NK-92 (cell line): ENCODE measurements around the gene CPB1.

Source experiments
- DNase-seq: peaks from one replicate; lab custom pipeline; 2025; ENCODE audit not compliant: unreplicated experiment; lab: John Stamatoyannopoulos, UW

Gene CPB1

GRCh38 chr3:148881286-148881685 is 53.7 kb downstream of the CPB1 start:
- DNase-seq = no peak

- no peak for DNase-seq
These were observed 54.7 kb downstream of the CPB1 start for GRCh38 chr3:148882288-148882687.

GRCh38 chr3:148883163-148883562 is 55.6 kb downstream of the CPB1 start:
- no peak for DNase-seq

- no peak for DNase-seq
These were observed 56.6 kb downstream of the CPB1 start for GRCh38 chr3:148884261-148884660.

GRCh38 chr3:148889828-148890227 is 62.2 kb downstream of the CPB1 start:
- no peak for DNase-seq

DNA sequence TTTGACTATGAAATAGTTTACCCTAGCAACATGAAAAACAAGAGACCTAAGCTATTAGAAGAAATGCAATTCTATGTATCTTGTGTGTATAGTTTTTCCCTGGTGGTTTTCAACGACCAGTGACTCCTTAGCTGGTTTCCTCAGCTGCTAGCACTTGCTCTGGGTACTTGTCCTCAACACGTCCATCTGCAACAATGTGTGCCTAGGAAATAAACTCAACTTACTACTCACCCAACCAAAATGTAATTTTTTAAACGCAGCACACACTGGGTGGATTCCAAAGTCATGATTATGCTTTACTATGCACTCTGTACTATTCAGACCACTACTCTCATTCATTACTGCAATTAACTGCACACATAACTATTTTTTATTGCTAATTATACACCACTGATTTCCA is 68.5 kb downstream of the CPB1 start:
- no peak for DNase-seq

GRCh38 chr3:148901987-148902791 is 74.6 kb downstream of the CPB1 start:
- DNase-seq = no peak

GRCh38 chr3:148903022-148903442 is 75.4 kb downstream of the CPB1 start:
- DNase-seq = no peak

DNA sequence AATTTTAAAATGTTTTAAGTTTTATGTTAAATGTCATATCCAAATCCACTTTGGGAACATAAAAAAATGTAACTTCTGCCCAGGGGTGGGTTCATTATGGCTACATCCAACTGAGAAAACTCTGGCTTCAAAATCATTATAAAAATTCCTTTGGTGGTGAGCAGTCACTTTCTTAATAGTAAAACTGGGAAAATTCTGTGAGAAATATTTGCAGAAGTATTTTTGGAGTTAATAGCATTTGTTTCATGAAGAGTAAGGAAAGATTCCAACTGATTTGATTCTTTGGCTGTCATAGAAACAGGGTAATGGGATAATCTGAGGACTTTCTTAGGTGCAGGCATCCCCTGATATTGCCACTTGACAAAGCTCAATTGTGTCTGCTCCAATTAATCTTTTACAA is 76.3 kb downstream of the CPB1 start:
- no peak for DNase-seq

DNA sequence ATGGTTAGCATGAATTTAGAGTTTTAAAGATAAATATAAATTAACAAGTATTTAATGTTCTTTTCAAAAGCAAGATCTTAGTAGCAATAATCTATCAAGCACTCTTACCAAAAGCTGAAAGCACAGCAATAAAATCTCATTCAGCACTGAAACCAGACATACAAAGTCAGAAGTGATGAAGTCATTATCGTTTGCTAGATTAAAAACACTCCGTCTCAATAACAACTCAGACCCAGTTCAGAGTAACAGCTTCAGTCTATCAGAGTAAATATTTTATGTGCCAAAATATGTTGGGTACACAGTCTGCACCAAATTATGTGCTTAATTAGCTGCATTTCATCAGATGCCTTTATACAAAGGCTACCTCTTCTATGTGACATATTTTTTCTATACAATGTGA is 79.1 kb downstream of the CPB1 start:
- DNase-seq = no peak
